ENCODE measurements around the gene MTRF1.
"Not testable (repeated sequence)": the region's sequence is repeated elsewhere in the genome, so short reads cannot be mapped to it uniquely, and the experiment has no call there.

Gene MTRF1

DNA sequence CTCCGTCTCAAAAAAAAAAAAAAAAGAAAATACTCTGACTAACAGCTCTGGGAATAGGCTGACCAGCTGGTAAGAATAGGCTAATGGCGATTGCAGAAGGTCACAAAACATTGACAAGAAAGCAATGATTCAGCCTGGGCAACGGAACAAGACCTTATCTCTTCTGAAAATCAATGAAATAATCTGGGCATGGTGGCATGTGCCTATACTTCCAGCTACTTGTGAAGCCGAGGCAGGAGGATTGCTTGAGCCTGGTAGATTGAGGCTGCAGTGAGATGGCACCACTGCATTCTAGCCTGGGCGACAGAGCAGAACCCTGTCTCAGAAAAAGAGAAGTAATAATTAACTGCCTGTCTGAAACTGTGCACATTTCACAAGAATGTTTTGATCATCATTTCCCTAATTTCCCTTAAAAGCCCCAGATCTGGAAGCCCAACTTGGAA is 18.8 kb upstream of the MTRF1 start:
- no peak for DNase-seq (ENCODE audit: low read depth)

- not testable (repeated sequence) for DNase-seq (ENCODE audit: low read depth)
Observed at GRCh38 chr13:41279156-41279555, 15.8 kb upstream of the MTRF1 start.

DNA sequence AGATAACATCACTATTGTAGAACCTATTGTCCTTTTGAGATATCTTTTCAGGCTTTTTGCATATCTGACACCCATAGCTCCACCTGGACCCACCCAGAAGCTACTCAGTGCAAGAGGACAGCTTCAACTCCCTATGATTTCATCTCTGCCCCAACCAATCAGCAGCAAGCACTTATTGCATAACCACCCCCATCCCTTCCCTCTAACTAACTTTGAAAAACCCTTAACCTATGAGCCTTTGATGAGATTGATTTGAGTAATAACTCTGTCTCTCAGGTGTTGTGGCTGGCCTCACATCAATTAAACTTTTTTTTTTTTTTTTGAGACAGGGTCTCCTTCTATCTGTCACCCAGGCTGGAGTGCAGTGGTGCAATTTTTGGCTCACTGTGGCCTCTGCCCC is 13.4 kb upstream of the MTRF1 start:
- DNase-seq (ENCODE audit: low read depth): no peak

DNA sequence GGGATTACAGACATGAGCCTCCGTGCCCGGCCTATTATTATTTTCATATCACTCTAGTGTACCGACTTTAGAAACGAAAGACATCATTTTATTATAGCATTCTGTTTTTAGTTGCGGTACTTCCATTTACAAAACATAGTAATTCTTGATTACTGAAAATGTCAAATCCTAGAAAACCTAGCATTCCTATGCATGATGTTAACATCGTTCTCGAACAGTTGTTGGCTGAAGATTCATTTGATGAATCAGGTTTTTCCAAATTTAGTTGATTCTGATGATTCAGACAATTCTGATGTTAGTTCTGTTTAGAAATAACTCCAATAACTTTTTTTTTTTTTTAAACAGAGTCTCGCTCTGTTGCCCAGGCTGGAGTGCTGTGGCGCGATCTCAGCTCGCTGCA is 11.5 kb upstream of the MTRF1 start:
- no peak for DNase-seq (ENCODE audit: low read depth)

DNA sequence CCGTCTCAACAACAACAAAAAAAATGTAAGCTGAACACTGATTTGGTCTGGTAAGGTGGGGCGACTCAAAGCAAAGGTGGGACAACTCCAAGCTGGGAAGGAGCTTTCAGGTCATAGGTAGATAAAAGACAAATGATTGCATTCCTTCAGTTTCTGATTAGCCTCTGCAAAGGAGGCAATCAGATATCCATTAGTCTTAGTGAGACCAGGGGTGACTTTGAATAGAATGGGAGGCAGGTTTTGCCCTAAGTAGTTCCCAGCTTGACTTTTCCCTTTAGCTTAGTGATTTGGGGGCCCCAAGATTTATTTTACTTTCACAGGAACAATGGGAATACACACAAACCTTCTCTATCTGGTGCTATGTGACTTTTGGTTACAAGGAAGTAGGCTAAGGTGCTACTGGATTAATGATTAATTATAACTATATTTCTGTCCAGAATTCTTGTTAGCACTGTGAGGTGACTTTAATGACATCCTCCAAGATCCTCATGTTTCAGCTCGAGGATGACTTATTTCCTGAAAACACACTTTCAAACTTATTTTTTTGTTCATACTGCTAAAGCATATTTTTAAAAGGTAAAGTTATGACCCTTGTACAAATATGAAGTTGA is 10.6 kb upstream of the MTRF1 start:
- no peak for DNase-seq (ENCODE audit: low read depth)

DNA sequence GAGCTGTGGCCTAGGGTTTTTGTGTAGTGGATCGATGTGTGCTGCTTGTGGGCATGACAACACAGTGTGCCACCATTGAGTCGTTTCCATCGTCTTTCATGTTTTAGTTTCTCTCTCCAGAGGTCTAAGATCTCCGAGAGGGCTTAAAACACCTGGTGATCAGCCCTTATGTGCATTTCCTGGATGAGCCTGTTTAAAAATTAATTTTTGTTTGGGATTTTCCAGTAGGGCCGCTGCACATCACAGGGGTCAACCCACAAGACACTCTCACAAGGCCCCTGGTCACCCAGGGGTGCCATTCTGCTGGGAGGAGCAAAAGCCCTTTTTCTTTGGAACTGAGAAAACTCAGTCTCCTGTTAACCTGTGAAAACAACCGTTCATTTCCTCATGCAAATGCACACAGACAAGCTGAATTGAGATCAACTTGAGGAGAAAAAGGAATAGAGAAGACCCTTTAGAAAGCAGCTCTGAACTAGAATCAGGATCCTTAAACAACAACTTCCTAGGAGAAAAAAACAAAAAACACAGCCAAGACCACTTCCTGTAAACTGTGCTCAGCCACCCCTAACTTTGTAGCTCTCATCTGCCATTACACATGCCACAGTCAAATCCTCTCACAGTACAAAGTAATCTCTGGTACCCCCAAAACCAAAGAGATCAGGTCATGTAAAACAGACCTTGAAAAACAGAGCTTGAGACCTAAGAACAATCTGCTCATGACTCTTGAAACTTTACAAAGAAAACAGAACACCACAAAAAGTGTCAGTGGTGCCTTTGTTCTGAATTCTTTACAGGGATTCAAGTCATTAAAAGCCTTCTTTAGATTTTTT is 8.3 kb upstream of the MTRF1 start:
- DNase-seq (ENCODE audit: low read depth): no peak

DNA sequence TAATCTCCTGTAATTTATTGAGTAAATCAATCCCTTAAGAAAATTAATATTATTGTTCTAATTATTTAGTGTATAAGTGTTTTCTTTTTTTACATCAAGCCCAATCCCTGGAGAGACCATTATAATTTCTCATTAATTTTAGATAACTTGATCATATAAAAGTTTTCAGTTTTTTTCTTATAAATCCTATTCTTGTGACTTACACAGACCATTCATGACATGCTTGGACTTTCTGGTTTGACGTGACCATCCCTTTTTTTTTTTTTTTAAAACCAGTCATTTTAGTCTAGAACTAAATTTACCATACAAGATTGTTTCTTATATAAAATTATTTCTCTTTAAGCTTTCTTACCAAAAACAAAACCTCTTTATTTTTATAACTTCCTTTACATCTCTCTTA is 5.4 kb upstream of the MTRF1 start:
- DNase-seq (ENCODE audit: low read depth): no peak

GRCh38 chr13:41267106-41267505 is 3.7 kb upstream of the MTRF1 start:
- DNase-seq (ENCODE audit: low read depth): no peak

DNA sequence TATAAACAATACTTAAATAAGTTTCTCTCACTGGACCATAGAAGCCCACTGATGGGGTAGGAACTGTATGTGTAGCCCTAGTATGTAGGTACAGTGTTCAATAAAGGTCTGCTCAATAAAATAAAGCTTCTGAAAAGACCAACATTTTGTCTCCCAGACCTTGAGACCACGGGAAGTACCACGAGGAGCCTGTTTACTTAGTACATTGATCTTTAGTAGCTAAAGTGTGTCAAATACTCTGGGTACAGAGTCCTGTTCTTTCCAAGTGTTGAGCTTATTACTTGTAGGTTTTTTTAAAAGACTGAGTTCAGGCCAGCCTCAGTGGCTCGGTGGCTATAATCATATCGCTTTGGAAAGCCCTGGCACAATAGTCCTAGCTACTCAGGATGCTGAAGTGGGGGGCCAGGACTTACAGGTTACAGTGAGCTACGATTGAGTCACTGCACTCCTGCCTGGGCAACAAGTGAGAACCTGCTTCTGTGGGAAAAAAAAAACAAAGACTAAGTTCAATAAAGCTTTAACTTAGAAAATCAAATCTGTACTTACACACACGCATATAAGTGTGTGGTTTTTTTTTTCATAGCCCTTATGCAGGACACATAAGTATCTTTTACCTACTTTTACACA is 3.4 kb downstream of the MTRF1 start:
- no peak for DNase-seq (ENCODE audit: low read depth)

- no peak for DNase-seq (ENCODE audit: low read depth)
Observed at GRCh38 chr13:41257535-41257934, 5.8 kb downstream of the MTRF1 start.

DNA sequence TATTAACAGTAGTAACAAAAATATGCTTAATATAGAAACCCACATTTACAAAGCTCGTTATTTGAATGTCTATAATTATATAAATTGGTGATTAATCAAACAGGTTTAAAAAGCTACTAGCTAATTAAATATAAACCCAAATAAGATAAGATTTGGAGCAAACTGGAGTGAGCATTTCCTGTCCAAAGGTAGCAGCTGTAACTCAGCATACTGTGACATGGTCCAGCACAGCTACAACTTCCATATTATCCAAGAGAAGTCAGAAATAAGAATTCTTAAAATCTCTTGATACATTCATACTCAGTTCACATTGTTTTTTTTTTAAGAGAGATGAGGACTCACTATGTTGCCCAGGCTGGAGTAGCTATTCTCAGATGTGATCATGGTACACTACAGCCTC is 8.5 kb downstream of the MTRF1 start:
- DNase-seq (ENCODE audit: low read depth): no peak

GRCh38 chr13:41250993-41251392 is 12.4 kb downstream of the MTRF1 start:
- DNase-seq (ENCODE audit: low read depth): no peak

DNA sequence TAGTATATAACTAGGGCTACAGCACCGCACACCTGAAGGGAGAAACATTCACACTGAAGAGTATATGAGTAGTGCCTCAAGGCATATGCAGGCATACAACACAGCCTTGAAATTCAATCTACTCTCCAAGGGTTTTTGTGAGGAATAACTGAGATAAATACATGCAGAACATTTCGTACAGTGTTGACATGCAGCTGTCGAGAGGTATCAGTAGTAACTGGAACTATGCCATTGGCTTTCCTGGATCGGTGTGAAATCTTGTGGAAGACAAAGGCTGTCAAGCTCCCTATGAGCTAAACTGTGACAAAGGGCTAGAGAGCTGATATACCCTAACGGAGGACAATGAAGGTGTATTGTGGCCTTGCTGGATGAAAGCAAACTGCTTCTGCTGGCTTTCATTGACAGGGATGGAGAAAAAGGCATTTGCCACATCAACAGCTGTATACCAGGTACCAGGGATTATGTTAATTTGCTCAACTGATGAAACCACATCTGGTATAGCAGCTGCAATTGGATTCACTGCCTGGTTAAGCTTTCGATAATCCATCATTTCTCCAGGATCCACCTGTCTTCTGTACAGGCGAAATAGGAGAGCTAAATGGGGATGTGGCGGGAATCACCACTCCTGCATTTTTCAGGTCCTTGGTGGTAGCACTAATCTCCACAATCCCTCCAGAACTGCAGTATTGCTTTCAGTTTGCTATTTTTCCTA is 16.3 kb downstream of the MTRF1 start:
- DNase-seq (ENCODE audit: low read depth): no peak

- DNase-seq (ENCODE audit: low read depth): no peak
Observed at GRCh38 chr13:41244556-41244955, 18.8 kb downstream of the MTRF1 start.

DNA sequence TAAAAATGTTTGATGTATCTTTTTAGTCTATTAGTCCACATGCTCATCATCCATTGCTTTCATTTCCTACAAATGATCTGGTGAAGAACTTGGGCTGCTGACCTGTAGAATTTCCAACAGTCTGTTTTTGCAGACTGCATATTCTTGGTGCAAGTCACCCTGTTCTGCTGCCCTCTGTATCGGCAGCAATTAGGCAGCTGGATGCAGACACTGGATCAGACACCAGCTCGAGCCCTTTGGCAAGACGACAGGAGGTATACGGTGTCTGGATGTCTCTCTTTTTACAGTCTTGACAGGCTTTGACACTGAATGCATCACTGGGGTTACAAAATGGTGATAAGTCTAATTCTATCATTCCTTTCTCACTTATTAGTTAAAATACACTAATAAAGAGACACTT is 21.8 kb downstream of the MTRF1 start:
- DNase-seq (ENCODE audit: low read depth): no peak

DNA sequence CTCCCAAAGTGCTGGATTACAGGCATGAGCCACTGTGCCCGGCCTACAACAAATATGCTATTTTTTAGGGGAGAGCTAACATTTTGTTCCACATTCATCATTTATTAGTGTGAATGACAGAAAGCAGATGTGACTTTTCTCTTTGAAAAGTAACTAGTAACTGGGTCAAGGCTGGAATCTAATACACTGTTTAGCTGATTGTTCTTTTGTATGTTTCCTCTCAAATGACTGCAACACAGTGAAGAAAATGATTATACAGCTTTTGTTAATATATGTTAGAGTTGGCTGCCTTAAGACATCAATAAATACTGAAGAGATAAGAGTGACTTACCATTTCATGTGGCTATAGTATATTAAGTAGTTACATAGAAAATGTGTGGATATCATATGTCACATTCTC is 27.0 kb downstream of the MTRF1 start:
- no peak for DNase-seq (ENCODE audit: low read depth)

GRCh38 chr13:41232578-41233480 is 30.5 kb downstream of the MTRF1 start:
- no peak for DNase-seq (ENCODE audit: low read depth)

GRCh38 chr13:41231786-41232185 is 31.6 kb downstream of the MTRF1 start:
- no peak for DNase-seq (ENCODE audit: low read depth)

DNA sequence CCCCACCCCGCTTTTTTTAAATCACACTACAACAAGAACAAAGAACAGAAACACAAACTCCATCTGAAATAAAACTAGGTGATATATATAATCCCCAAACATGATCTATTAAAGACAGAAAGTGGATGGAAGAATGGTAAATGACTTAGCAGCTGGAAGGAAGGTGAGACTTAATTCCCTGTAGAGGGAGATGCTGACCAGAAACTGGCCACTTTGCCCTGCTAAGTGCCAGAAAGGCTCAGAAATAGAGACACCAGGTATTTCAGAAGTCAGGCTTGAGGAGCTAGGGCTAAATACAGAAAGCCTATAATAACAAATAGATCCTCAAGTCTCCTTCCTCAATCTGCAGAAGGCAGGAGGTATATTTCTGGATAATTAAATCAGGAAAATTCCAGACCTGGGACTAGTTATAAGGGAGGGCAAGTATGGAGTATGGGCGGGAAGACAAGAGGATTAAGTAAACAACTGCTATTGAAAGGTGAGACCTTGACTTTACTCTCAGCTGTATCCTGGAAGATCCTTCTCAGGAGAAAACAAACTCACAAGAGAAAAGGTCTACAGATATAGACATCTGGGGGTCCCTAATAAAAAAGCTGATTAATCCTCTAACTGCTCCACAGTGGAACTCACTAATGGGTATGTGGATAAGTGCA is 32.2 kb downstream of the MTRF1 start:
- no peak for DNase-seq (ENCODE audit: low read depth)

DNA sequence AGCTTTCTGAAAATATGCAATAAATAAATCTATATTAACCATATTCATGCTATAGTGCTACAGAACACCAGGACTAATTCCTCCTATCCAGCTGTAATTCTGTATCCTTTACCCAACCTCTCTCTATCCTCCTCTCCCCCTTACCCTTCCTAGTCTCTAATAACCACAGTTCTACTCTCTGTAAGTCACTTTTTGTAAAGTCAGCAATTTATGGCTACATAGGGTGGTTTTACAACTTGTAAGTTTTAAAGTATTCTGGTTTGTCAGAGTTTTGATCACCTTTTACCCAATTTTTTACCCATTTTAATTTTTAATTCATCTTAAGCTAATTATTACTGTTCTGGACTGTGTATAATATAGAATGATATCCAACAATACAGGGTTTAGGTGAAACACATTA is 34.0 kb downstream of the MTRF1 start:
- no peak for DNase-seq (ENCODE audit: low read depth)

All from activated T-cell treated with anti-CD3 and anti-CD28 coated beads for 1 hour (primary cell).